HepG2 (cell line): Measurements from ENCODE around the gene GARIN3.

Source experiments
- EP300 ChIP-seq, 3 experiments: sonication (generic) in 1 of 3; formaldehyde crosslinking in 1 of 3; IDR thresholded peaks; 2 replicates each; pipeline versions ENCODE4 v1.5.1 to v1.6.1; 2011 to 2020; ENCODE audit warnings: low read depth in 2 of 3, low read length in 2 of 3, borderline replicate concordance in 1 of 3, improper control_type of control experiment in 1 of 3, mild to moderate bottlenecking in 1 of 3, missing genetic modification reagents in 1 of 3, moderate library complexity in 1 of 3
- HDAC1 ChIP-seq: sonication (generic); formaldehyde crosslinking; IDR thresholded peaks from 2 replicates; pipeline ENCODE4 v1.5.1; 2020; ENCODE audit warnings: mild to moderate bottlenecking, missing genetic modification reagents
- KDM1A ChIP-seq: IDR thresholded peaks from 2 replicates; pipeline ENCODE4 v1.6.1; 2016; ENCODE audit warnings: missing compliant biosample characterization
- KLF13 ChIP-seq: sonication (generic); formaldehyde crosslinking; IDR thresholded peaks from 2 replicates; pipeline ENCODE4 v1.4.0; 2020; ENCODE audit warnings: mild to moderate bottlenecking, missing genetic modification reagents
- PHF8 ChIP-seq: sonication (generic); formaldehyde crosslinking; IDR thresholded peaks from 2 replicates; pipeline ENCODE4 v1.5.0; 2020; ENCODE audit warnings: missing genetic modification reagents
- SP1 ChIP-seq, 2 experiments: fragments of 450-650 bp in 1 of 2; sonication (generic) in 1 of 2; formaldehyde crosslinking in 1 of 2; IDR thresholded peaks; 2 replicates each; pipeline versions ENCODE4 v1.4.0 to v1.6.1; 2016 to 2020; ENCODE audit warnings: missing genetic modification reagents in 1 of 2
- ZBTB8A ChIP-seq: sonication (generic); formaldehyde crosslinking; IDR thresholded peaks from 2 replicates; pipeline ENCODE4 v1.4.0; 2020; ENCODE audit warnings: mild to moderate bottlenecking, low read depth, missing genetic modification reagents, borderline replicate concordance
- ZNF24 ChIP-seq: fragments of 450-650 bp; IDR thresholded peaks from 2 replicates; pipeline ENCODE4 v1.6.1; 2017; ENCODE audit warnings: antibody characterized with exemption, mild to moderate bottlenecking
- ZNF274 ChIP-seq: sonication (generic); formaldehyde crosslinking; IDR thresholded peaks from 2 replicates; pipeline ENCODE4 v1.5.1; 2020; ENCODE audit warnings: mild to moderate bottlenecking, missing genetic modification reagents
- ZNF816 ChIP-seq: sonication (generic); formaldehyde crosslinking; IDR thresholded peaks from 2 replicates; pipeline ENCODE4 v1.8.0; 2022; ENCODE audit warnings: missing genetic modification reagents, mild to moderate bottlenecking, borderline replicate concordance
- TF ChIP-seq, protein P1 (sequence below): sonication (generic); formaldehyde crosslinking; IDR thresholded peaks from 2 replicates; pipeline ENCODE4 v1.5.0; 2020; ENCODE audit warnings: mild to moderate bottlenecking, missing genetic modification reagents, moderate library complexity
- TF ChIP-seq, protein P2 (sequence below): sonication (generic); formaldehyde crosslinking; conservative IDR thresholded peaks from 2 replicates; pipeline ENCODE4 v1.4.0; 2020; ENCODE audit warnings: mild to moderate bottlenecking, missing genetic modification reagents, moderate library complexity
- TF ChIP-seq, protein P3 (sequence below): sonication (generic); IDR thresholded peaks from 2 replicates; pipeline ENCODE4 v1.6.1; 2016; ENCODE audit warnings: low read depth, borderline replicate concordance
- TF ChIP-seq, protein P4 (sequence below): sonication (generic); formaldehyde crosslinking; IDR thresholded peaks from 2 replicates; pipeline ENCODE4 v1.5.0; 2020; ENCODE audit warnings: missing genetic modification reagents

DNA sequence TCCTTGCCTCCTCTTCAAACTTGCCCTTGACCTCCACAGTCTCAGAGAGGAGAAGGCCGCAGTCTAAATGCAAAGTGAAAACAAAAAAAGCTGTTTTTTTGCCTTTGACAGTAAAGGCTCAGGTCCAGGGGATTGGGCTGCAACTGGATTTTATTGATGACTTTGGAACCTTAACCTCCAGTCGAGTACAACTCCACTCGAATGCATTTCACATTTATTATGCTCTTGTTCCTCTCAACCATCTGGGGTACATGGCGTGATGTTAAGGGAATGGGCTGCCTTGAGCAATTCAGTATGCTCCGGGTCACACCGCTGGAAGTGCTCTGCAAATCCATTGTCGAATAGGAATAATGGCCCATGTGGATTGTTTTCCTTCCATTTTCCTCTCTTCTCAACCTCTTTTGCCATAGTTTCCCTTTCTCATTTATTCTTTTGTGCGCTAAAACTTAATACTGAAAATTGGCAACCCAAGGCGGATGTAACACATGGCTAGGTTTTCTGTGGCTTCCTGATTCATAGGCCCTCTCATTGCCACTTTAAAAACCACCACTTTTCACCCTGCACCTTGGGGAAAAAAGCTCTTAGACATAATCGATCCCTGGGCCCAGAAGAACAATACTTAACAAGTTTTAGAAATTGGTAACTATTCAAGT, 48.9 kb upstream of the GARIN3 start:
- TF ChIP-seq EP300 (IDR thresholded peaks at IDR 0.05; ENCODE audit: low read depth in 2 of 2, low read length in 2 of 2) (no peak), EP300 (CRISPR knock-in tag; IDR thresholded peaks at IDR 0.05; ENCODE audit: borderline replicate concordance) (no peak), ZNF274 (no peak), ZNF816 (CRISPR knock-in tag) (no peak), SP1 (IDR thresholded peaks at IDR 0.05) (no peak), SP1 (CRISPR knock-in tag; IDR thresholded peaks at IDR 0.05) (no peak), HDAC1 (CRISPR knock-in tag) (no peak), PHF8 (CRISPR knock-in tag) (no peak), KLF13 (CRISPR knock-in tag) (no peak), KDM1A (CRISPR knock-in tag) (no peak), ZNF24 (no peak), ZBTB8A (no peak)
- TF ChIP-seq, protein P1, sequence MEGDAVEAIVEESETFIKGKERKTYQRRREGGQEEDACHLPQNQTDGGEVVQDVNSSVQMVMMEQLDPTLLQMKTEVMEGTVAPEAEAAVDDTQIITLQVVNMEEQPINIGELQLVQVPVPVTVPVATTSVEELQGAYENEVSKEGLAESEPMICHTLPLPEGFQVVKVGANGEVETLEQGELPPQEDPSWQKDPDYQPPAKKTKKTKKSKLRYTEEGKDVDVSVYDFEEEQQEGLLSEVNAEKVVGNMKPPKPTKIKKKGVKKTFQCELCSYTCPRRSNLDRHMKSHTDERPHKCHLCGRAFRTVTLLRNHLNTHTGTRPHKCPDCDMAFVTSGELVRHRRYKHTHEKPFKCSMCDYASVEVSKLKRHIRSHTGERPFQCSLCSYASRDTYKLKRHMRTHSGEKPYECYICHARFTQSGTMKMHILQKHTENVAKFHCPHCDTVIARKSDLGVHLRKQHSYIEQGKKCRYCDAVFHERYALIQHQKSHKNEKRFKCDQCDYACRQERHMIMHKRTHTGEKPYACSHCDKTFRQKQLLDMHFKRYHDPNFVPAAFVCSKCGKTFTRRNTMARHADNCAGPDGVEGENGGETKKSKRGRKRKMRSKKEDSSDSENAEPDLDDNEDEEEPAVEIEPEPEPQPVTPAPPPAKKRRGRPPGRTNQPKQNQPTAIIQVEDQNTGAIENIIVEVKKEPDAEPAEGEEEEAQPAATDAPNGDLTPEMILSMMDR (CRISPR knock-in tag) = no peak
- TF ChIP-seq, protein P2, sequence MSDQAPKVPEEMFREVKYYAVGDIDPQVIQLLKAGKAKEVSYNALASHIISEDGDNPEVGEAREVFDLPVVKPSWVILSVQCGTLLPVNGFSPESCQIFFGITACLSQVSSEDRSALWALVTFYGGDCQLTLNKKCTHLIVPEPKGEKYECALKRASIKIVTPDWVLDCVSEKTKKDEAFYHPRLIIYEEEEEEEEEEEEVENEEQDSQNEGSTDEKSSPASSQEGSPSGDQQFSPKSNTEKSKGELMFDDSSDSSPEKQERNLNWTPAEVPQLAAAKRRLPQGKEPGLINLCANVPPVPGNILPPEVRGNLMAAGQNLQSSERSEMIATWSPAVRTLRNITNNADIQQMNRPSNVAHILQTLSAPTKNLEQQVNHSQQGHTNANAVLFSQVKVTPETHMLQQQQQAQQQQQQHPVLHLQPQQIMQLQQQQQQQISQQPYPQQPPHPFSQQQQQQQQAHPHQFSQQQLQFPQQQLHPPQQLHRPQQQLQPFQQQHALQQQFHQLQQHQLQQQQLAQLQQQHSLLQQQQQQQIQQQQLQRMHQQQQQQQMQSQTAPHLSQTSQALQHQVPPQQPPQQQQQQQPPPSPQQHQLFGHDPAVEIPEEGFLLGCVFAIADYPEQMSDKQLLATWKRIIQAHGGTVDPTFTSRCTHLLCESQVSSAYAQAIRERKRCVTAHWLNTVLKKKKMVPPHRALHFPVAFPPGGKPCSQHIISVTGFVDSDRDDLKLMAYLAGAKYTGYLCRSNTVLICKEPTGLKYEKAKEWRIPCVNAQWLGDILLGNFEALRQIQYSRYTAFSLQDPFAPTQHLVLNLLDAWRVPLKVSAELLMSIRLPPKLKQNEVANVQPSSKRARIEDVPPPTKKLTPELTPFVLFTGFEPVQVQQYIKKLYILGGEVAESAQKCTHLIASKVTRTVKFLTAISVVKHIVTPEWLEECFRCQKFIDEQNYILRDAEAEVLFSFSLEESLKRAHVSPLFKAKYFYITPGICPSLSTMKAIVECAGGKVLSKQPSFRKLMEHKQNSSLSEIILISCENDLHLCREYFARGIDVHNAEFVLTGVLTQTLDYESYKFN (CRISPR knock-in tag) = no peak
- TF ChIP-seq, protein P3, sequence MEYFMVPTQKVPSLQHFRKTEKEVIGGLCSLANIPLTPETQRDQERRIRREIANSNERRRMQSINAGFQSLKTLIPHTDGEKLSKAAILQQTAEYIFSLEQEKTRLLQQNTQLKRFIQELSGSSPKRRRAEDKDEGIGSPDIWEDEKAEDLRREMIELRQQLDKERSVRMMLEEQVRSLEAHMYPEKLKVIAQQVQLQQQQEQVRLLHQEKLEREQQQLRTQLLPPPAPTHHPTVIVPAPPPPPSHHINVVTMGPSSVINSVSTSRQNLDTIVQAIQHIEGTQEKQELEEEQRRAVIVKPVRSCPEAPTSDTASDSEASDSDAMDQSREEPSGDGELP = no peak
- TF ChIP-seq, protein P4, sequence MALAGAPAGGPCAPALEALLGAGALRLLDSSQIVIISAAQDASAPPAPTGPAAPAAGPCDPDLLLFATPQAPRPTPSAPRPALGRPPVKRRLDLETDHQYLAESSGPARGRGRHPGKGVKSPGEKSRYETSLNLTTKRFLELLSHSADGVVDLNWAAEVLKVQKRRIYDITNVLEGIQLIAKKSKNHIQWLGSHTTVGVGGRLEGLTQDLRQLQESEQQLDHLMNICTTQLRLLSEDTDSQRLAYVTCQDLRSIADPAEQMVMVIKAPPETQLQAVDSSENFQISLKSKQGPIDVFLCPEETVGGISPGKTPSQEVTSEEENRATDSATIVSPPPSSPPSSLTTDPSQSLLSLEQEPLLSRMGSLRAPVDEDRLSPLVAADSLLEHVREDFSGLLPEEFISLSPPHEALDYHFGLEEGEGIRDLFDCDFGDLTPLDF = no peak
